ENCODE results near the gene MSLN. TPM values are rescaled to one million over a fixed set of nuclear protein-coding genes. Genes with fewer than 3 reads are reported as not detected.

MSLN gene
- total and polyA plus RNA-seq, 2 of the 8 experiments (the other 6 are each of a cell fraction or from before 2014, with no cell fraction given): 0.28 to 0.50 TPM

GRCh38 chr16:735982-736453 is 24.5 kb upstream of the MSLN start (continued):
- TF ChIP-seq GTF2F1 (IDR thresholded peaks at IDR 0.05; ENCODE audit: borderline replicate concordance, low read depth, low read length) (no peak), RXRA (IDR thresholded peaks at IDR 0.05; ENCODE audit: insufficient read depth, low read depth, low read length) (no peak), HDAC2 (IDR thresholded peaks at IDR 0.05; ENCODE audit: borderline replicate concordance in 1 of 2, low read depth in 2 of 2, low read length in 2 of 2) (no peak), BACH1 (IDR thresholded peaks at IDR 0.05; ENCODE audit: low read length) (no peak)
